GM19395 (cell line): Measurements from ENCODE around the gene S100A1.
"Not testable (repeated sequence)": the region's sequence is repeated elsewhere in the genome, so short reads cannot be mapped to it uniquely, and the experiment has no call there.

Experiments used
- ATAC-seq: cut with Tn5 transposase; IDR thresholded peaks from one replicate; pipeline ENCODE4 v1.9.1; 2021; ENCODE audit warnings: mild to moderate bottlenecking, moderate library complexity; ENCODE audit not compliant: unreplicated experiment

S100A1 gene

GRCh38 chr1:153629971-153630370 is 1.7 kb downstream of the S100A1 start:
- ATAC-seq = no peak

GRCh38 chr1:153630384-153630783 is 2.1 kb downstream of the S100A1 start:
- no peak for ATAC-seq

DNA sequence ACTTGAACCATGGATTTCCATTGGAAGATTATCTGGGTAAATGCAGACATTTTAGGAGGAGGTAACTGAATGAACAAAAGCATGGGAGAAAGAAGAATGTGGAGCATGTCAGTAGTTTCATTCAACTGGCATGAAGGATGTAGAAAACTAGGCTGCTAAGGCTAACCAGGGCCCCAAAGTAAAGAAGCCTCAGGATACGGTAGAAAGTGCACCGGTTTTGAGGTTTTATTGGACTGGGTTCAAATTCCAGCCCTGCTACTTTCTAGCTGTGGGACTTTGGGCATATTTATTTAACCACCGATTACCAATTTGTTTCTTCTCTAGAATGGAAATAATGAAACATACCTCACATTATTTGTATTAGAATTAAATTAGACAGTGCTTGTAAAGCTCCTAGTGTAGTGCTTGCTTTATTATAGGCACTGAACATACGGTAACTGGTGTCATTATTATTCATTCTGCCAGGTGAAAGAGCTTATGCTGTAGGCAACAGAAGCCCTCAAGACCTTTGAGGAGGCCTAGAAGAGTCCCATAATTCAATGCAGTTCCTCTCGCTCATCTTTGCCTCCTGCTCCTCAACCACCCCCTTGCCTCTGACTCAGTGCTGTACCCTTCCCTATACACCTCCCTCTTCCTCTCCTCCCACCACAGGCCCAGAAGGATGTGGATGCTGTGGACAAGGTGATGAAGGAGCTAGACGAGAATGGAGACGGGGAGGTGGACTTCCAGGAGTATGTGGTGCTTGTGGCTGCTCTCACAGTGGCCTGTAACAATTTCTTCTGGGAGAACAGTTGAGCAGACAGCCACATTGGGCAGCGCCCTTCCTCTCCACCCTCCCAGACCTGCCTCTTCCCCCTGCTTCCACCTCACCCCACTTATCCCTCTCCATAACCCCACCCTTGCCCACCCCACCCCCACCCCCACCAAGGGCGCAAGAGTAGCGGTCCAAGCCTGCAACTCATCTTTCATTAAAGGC is 3.1 kb downstream of the S100A1 start:
- no peak for ATAC-seq

GRCh38 chr1:153633161-153633753 is 5.0 kb downstream of the S100A1 start:
- ATAC-seq = no peak

DNA sequence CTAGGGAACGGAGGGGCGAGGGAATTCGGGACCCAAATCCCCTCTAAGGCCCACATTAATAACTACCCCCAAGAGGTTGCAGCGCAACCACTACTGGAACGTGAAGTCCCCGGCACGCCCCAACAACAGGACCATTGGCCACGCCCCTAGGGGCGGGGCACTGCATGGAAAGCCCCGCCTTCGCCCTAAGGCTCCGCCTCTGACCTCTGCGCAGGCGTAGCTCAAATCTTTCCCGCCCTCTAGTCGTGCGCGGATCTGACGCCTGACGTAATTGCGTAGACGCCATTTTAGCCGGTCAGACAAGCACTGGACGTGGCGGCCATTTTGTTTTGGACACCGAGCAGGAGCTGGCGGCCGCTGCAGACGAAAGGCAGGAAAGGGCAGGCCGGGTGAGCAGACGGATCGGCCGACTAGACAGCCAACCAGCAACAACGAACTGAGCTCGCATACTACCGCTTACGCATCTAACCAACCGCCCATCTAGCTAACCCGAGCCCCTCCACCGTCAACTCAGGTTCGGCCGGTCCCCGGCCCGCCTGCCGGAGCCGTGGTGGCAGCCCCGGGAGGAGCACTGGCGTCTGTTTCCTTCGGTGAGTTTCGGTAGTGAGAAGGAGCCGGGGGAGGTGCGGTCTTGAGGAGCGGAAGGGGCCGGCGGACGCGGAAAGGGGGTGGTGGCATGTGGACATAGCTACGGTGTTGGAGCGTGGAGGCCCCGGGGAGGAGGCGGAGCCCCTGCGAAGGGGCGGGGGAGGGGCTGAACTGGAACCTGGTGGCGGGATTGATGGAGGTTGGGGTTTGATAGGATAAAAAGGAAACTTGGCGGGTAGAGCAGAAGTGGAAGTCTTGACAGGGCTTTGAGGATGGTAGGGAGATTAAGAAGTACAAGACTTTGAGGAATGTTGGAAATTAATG is 5.8 kb downstream of the S100A1 start, which contains the start of gene CHTOP:
TSS of gene CHTOP (plus strand) at position 313 of the 912 bp plus-strand sequence. CDS start 2,523 bp downstream, outside the sequence.
- ATAC-seq = peak; percentile 91

GRCh38 chr1:153635872-153636271 is 7.6 kb downstream of the S100A1 start:
- ATAC-seq = no peak

DNA sequence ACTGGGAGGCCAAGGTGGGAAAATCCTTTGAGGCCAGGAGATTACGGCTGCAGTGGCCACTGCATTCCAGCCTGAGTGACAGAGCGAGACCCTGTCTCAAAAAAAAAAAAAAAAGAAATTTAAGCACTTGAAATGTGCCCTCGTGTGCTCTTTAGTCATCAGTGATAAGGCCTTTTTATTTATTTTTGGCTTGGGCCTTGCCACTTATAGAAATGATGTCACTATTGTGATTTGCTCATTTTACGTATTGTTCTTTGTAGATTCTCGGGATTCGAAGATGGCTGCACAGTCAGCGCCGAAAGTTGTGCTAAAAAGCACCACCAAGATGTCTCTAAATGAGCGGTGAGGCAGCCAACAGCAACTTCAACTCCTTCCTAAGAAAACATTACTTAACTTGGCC is 8.1 kb downstream of the S100A1 start:
- ATAC-seq = no peak

GRCh38 chr1:153638261-153638660 is 10.0 kb downstream of the S100A1 start:
- no peak for ATAC-seq

DNA sequence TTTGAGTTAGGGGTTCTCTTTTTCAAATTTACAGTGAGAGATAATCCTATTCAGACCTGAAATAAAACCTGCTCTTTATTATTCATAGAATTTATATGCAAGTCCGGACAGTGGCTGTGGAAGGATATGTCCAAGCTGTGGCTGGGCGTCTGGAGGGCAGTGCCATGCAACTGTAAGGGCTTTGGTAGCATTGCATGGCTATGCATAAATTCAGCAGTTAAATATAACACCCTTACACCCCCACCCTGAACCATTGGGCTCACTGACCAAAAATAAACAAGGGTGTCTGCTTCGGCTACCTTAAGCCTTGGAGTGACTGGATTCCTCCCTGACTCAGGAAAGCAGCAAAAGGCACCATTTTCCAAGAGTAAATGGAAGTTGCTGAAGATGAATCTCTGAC is 11.0 kb downstream of the S100A1 start:
- no peak for ATAC-seq

- ATAC-seq = not testable (repeated sequence)
Measured at GRCh38 chr1:153640213-153640612, 12.0 kb downstream of the S100A1 start.

- ATAC-seq = no peak
Measured at GRCh38 chr1:153640861-153641260, 12.6 kb downstream of the S100A1 start.

DNA sequence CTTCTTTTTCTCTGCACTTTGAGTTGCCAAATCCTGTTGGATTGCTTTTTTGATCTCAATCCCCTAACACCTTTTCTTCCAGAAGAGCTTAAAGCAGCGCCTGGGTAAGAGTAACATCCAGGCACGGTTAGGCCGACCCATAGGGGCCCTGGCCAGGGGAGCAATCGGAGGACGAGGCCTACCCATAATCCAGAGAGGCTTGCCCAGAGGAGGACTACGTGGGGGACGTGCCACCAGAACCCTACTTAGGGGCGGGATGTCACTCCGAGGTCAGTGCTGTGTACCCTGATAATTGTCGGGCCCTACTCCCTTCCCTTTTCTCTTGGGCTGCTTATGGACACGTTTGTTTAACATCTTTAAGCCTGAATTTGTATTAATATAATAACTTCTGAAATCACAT is 13.9 kb downstream of the S100A1 start:
- ATAC-seq = no peak

DNA sequence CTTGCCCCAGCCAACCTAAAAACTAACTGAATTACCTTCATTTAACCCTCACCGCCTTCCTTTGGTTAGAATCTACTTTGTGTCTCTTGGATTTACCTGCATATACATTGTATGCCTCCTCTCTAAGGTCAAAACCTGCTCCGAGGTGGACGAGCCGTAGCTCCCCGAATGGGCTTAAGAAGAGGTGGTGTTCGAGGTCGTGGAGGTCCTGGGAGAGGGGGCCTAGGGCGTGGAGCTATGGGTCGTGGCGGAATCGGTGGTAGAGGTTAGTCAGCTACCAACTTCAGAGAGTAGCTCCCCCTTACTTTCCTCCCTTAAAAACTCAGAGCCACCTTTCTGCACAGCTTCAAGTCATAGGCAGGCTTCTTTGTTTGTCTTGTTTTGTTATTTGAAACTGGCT is 14.9 kb downstream of the S100A1 start:
- no peak for ATAC-seq

DNA sequence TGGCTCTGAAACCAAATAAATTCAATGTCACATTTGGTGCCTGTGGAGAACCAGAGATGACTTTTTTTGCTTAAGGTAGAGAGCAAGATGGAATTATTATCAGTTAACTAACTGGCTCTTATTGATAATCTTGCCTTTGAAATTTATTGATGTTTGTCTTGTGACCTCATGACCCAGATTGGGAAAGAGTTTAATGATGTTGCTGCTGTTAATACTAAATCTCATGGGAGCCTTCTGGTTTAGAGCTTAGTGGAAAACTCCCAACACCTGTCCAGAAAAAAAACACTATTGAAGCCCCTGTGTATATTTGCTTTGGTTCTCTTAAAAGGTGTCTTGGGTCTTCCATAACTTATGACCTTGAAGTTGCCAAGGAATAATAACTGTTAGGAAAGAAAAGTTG is 15.6 kb downstream of the S100A1 start:
- no peak for ATAC-seq

DNA sequence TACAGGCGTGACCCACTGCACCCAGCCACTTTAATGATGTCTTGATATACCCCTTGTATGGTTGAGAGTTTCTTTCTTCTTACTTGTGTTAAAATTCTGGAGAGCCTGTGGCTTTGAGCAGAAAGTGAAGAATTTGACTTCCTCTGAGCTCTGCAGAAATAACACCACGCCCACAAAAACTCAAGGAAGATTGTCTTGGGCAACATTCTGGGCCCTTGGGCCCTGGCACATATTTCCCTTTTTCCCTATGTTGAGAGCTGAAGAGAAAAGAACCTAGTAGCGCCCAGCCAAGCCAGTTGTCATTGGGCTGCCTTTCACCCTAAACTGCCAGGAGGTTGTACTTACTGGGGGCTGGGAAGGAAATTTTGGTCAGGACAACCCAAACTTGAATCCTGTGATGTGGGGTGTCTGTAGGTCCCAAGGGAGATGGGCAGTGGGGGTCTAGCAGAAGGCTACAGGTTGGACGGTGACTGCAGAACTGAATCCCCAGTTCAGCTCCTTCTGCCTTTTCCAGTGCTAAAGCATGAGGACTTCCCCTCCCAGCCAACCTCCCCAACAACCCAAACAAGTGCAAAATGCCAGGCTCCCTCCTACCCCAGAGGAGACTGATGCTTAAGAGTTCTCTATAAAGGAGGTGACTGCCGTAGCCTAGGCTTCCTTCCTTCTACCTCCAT is 18.6 kb downstream of the S100A1 start:
- ATAC-seq = no peak

DNA sequence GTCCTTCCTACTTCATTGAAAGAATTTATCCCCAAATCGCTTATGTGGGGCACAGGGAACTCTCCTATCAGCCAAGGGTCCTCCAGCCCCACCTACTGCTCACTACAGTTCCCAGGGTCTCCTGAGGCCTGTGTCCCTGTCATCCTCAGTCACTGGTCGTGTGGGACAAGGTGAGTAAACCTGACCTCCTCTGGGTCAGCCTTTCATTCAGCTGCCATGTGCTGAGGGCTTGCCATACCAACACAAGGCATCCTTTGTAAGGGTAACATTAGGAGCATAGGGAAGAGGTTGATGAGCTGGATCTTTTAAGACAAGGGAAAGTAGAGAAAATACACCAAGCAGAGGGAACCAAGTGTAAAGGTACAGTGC is 19.1 kb downstream of the S100A1 start:
- ATAC-seq = no peak

DNA sequence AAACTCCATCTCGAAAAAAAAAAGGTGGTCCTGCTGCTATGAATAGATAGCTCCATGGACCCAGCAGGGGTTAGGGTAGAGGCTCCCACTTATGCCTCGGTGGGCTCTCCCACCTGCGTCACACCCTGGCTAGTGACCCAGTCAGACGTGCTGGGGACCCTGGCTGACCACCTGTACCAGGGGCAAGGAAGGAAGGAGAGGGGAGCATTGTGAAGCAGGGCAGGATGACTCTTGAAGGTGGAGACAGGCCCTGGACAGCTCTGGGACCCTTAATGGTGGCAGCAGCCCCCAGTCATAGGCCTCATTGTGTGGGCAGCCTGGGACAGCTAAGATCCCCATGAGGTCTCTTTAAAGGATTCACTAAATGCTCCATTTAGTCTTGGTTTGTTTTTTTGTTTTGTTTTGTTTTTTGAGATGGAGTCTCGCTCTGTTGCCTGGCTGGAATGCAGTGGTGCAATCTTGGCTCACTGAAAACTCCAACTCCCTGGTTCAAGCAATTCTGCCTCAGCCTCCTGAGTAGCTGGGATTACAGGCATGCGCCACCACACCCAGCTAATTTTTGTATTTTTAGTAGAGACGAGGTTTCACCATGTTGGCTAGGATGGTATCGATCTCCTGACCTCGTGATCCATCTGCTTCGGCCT is 19.9 kb downstream of the S100A1 start:
- ATAC-seq = no peak

- ATAC-seq = no peak
Measured at GRCh38 chr1:153649137-153649862, 21.1 kb downstream of the S100A1 start.

- no peak for ATAC-seq
Measured at GRCh38 chr1:153649863-153650235, 21.6 kb downstream of the S100A1 start.

DNA sequence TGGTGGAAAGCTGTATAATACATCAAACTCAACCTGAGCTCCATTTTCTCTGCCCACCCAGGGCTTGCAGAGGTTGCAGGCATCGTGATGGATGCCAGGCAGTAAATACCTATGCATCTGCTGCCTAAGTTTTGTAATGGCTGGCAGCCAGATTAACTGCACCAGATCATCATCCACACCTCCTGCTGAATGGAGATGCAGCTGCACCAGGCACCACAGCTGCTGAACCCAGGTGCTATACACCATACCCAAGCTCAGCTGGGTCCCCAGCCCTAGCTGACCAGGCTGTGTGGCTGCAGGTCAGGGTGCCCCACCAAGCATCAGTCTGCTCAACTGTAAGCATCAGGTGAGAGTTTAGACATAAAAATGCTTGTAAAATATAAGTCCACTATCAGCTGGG is 23.5 kb downstream of the S100A1 start:
- ATAC-seq = no peak
